Keratinocyte (primary cell): ENCODE results near the gene ATRNL1. TPM values are rescaled to one million over a fixed set of nuclear protein-coding genes. Genes with fewer than 3 reads are reported as not detected.

Experiments
- DNase-seq: peaks from one replicate; pipeline ENCODE4 v3.0.0-alpha.2; 2011; ENCODE audit warnings: low read depth, missing footprints, low spot score
- FAIRE-seq: peaks from 2 replicates; lab custom pipeline; 2011; peaks lifted over from hg19 to GRCh38; lab: Jason Lieb, UNC
- H2AFZ ChIP-seq: 2 replicates; pipeline ENCODE4 v1.6.0; 2012; ENCODE audit warnings: low read length, control low read depth, inconsistent platforms; ENCODE audit not compliant: control insufficient read depth
- H3K27ac ChIP-seq: 2 replicates; pipeline ENCODE4 v1.5.1; 2011; ENCODE audit warnings: low read length; ENCODE audit not compliant: control insufficient read depth, insufficient read depth
- H3K27me3 ChIP-seq: 3 replicates; pipeline ENCODE4 v1.6.0; 2011; ENCODE audit warnings: low read length; ENCODE audit not compliant: control insufficient read depth, insufficient read depth; ENCODE audit errors: extremely low read depth
- H3K36me3 ChIP-seq, 2 experiments: 2 replicates in 1 of 2; 3 replicates in 1 of 2; pipeline ENCODE4 v1.5.1; 2011; ENCODE audit warnings: low read length in 2 of 2, mild to moderate bottlenecking in 1 of 2; ENCODE audit not compliant: control insufficient read depth in 2 of 2, insufficient read depth in 2 of 2; ENCODE audit errors: extremely low read depth in 1 of 2
- H3K4me1 ChIP-seq: 3 replicates; pipeline ENCODE4 v1.5.1; 2011; ENCODE audit warnings: low read length; ENCODE audit not compliant: control insufficient read depth, insufficient read depth; ENCODE audit errors: extremely low read depth
- H3K4me2 ChIP-seq: 3 replicates; pipeline ENCODE4 v1.6.0; 2011; ENCODE audit warnings: low read depth, low read length; ENCODE audit not compliant: control insufficient read depth, insufficient read depth; ENCODE audit errors: extremely low read depth
- H3K4me3 ChIP-seq, 3 experiments: fragments of 200-600 bp in 1 of 3; sonication (generic) in 1 of 3; 2 replicates in 2 of 3; 3 replicates in 1 of 3; pipeline ENCODE4 v1.5.1; 2011 to 2016; ENCODE audit warnings: low read length in 3 of 3, mild to moderate bottlenecking in 3 of 3, control low read depth in 2 of 3, inconsistent platforms in 1 of 3, low read depth in 1 of 3, mixed read lengths in 1 of 3, mixed run types in 1 of 3, moderate library complexity in 1 of 3; ENCODE audit not compliant: control insufficient read depth in 2 of 3, insufficient read depth in 2 of 3; ENCODE audit errors: extremely low read depth in 1 of 3
- H3K79me2 ChIP-seq: 2 replicates; pipeline ENCODE4 v1.6.0; 2012; ENCODE audit warnings: low read length; ENCODE audit not compliant: control insufficient read depth, insufficient read depth
- H3K9ac ChIP-seq: 3 replicates; pipeline ENCODE4 v1.6.0; 2011; ENCODE audit warnings: low read length; ENCODE audit not compliant: control insufficient read depth, insufficient read depth; ENCODE audit errors: extremely low read depth
- H3K9me1 ChIP-seq: 3 replicates; pipeline ENCODE4 v1.6.0; 2011; ENCODE audit warnings: low read length; ENCODE audit not compliant: control insufficient read depth, insufficient read depth; ENCODE audit errors: extremely low read depth
- H3K9me3 ChIP-seq: 2 replicates; pipeline ENCODE4 v1.5.1; 2012; ENCODE audit warnings: low read depth, low read length; ENCODE audit not compliant: control insufficient read depth
- H4K20me1 ChIP-seq: 3 replicates; pipeline ENCODE4 v1.6.0; 2011; ENCODE audit warnings: low read length; ENCODE audit not compliant: control insufficient read depth, insufficient read depth; ENCODE audit errors: extremely low read depth
- EZH2 ChIP-seq: IDR thresholded peaks from one replicate; pipeline ENCODE4 v1.6.1; 2012; ENCODE audit warnings: inconsistent platforms, mild to moderate bottlenecking, low read length, moderate library complexity
- dilution Hi-C: fragments of 300-500 bp; cut with MboI; formaldehyde crosslinking; loops from one replicate; pipeline ENCODE4 v1.7.0; 2020; ENCODE audit warnings: low sequenced_read_pairs; ENCODE audit not compliant: extremely low pct_ligation_motif_present
- polyA plus RNA-seq, 5 experiments: library from polyadenylated mRNA; depleted of rRNA in 3 of 5; stranded (reverse) in 3 of 5; stranded (forward) in 1 of 5; unstranded in 1 of 5; fragments of >200 nt; gene quantifications; 1 replicate in 1 of 5; 2 replicates in 3 of 5; 3 replicates in 1 of 5; pipeline versions ENCODE4 v1.2.1 to v1.2.3, GENCODE V29; 2011 to 2012; ENCODE audit warnings: missing spikeins in 2 of 5, low read depth in 1 of 5, low replicate concordance in 1 of 5
- TF ChIP-seq, protein P1 (sequence below), 3 experiments: IDR thresholded peaks in 1 of 3; conservative IDR thresholded peaks in 1 of 3; optimal IDR thresholded peaks in 1 of 3; 2 replicates in 2 of 3; 3 replicates in 1 of 3; pipeline versions ENCODE3 to v1.5.1; 2011; ENCODE audit warnings: low read length in 3 of 3, mild to moderate bottlenecking in 3 of 3, moderate library complexity in 2 of 3, control low read depth in 1 of 3, inconsistent platforms in 1 of 3; ENCODE audit not compliant: insufficient read depth in 2 of 3; ENCODE audit errors: extremely low read depth in 1 of 3

ATRNL1 gene
- polyA plus RNA-seq, 1 donor (not counting 4 experiments of a cell fraction or from before 2014, with no cell fraction given) = 0.07 TPM

- H2AFZ ChIP-seq = no peak overlapping the region
- H3K27ac ChIP-seq = no peak overlapping the region
- no peaks in the 10 kb centered on the region for H3K27me3 ChIP-seq
- H3K4me3 ChIP-seq = no peak overlapping the region
- dilution Hi-C loops = no loop called here
- H3K9ac ChIP-seq = no peak overlapping the region
- no peaks in the 10 kb centered on the region for H3K9me3 ChIP-seq
- H3K9me1 ChIP-seq = no peaks in the 10 kb centered on the region
- H3K4me1 ChIP-seq = peaks cover 17% of the 10 kb centered on the region
- TF ChIP-seq, protein P1, sequence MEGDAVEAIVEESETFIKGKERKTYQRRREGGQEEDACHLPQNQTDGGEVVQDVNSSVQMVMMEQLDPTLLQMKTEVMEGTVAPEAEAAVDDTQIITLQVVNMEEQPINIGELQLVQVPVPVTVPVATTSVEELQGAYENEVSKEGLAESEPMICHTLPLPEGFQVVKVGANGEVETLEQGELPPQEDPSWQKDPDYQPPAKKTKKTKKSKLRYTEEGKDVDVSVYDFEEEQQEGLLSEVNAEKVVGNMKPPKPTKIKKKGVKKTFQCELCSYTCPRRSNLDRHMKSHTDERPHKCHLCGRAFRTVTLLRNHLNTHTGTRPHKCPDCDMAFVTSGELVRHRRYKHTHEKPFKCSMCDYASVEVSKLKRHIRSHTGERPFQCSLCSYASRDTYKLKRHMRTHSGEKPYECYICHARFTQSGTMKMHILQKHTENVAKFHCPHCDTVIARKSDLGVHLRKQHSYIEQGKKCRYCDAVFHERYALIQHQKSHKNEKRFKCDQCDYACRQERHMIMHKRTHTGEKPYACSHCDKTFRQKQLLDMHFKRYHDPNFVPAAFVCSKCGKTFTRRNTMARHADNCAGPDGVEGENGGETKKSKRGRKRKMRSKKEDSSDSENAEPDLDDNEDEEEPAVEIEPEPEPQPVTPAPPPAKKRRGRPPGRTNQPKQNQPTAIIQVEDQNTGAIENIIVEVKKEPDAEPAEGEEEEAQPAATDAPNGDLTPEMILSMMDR (optimal IDR thresholded peaks at IDR 0.05 in 1 of 3, IDR thresholded peaks at IDR 0.05 in 1 of 3, conservative IDR thresholded peaks at IDR 0.05 in 1 of 3; ENCODE audit: extremely low read depth in 1 of 3, insufficient read depth in 2 of 3, low read length in 3 of 3) = no peak
- TF ChIP-seq EZH2 = no peak
- H3K4me2 ChIP-seq = peak overlapping the region; percentile 45
- no peak for DNase-seq
- no peaks in the 10 kb centered on the region for H3K79me2 ChIP-seq
- H3K36me3 ChIP-seq = no peaks in the 10 kb centered on the region
- no peaks in the 10 kb centered on the region for H4K20me1 ChIP-seq
- no peak for FAIRE-seq
Observed at GRCh38 chr10:115937768-115938056, 844.5 kb downstream of the ATRNL1 start.

DNA sequence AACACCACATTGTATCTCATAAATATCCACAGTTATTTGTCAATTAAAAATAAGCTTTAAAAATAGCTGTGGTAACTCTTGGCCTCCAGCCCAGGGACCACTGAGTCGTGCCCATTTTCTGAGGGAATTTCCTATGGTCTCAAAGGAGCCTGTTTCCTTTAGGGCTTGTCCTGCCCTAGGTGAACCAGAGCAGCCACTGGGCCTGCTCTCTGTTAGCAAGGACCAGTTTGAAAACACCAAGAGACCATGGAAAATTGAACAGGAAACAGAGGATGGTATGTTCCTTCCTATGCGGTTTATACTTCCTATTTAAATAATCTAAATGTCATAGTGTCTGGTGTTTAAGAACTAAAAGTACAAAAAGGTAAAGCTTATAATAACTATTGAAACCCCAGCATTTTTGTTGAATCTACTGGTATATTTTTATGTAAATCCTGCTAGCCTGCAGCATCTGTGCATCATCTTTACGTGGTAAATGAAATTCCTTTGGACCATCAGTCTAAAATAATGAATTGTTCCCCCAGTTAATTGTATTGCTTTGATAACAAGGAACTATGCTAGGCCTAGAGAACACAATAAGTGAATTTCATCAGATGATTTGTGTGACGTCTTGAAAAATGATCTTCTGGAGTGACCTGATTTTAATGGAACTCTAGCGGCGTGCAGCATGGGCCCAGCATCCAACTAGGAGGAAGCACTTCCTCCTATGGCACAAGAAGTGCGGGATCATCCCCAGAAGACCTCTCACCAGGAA lies 846.1 kb downstream of the ATRNL1 start:
- H3K4me2 ChIP-seq = no peak overlapping the region
- dilution Hi-C loops = no loop called here
- no peaks in the 10 kb centered on the region for H3K79me2 ChIP-seq
- H3K9me1 ChIP-seq = no peaks in the 10 kb centered on the region
- TF ChIP-seq, protein P1 (optimal IDR thresholded peaks at IDR 0.05 in 1 of 3, IDR thresholded peaks at IDR 0.05 in 1 of 3, conservative IDR thresholded peaks at IDR 0.05 in 1 of 3; ENCODE audit: extremely low read depth in 1 of 3, insufficient read depth in 2 of 3, low read length in 3 of 3) = no peak
- no peak for TF ChIP-seq EZH2
- peaks cover 17% of the 10 kb centered on the region for H3K4me1 ChIP-seq
- H3K4me3 ChIP-seq = no peak overlapping the region
- H3K9ac ChIP-seq = no peak overlapping the region
- H4K20me1 ChIP-seq = no peaks in the 10 kb centered on the region
- FAIRE-seq (no peak), DNase-seq (no peak)
- H2AFZ ChIP-seq = no peak overlapping the region
- no peak overlapping the region for H3K27ac ChIP-seq
- H3K9me3 ChIP-seq = no peaks in the 10 kb centered on the region
- no peaks in the 10 kb centered on the region for H3K36me3 ChIP-seq
- no peaks in the 10 kb centered on the region for H3K27me3 ChIP-seq
